ENCODE data around the gene ARMC2.
"Not testable (repeated sequence)": the region's sequence is repeated elsewhere in the genome, so short reads cannot be mapped to it uniquely, and the experiment has no call there.

Gene ARMC2

DNA sequence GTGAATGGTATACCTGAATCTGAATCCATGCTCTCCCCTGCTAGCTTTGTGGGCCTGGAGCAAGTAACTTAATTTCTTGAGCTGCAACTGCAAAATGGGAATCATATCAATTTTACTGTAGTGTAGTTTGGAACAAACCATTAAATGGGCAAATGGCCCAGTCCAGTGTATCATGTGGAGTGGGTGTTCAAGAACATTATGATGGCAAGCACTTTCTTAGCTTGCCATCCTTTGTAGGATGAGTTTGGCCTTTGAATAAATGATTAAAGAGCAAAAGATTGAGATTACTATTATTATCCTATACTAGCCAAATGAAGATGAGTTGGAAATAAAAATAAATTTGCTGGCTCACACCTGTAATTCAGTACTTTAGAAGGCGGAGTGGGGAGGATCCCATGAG is 126.0 kb downstream of the ARMC2 start:
- no peak overlapping the region for H3K4me2 ChIP-seq (ENCODE audit: low read depth, low read length, poor library complexity, severe bottlenecking)
- H3K9me2 ChIP-seq (replicated peaks; ENCODE audit: low read depth, low read length): no peaks in the 10 kb centered on the region
- H3K27me3 ChIP-seq (ENCODE audit: insufficient read depth, low read length, poor library complexity, severe bottlenecking): no peaks in the 10 kb centered on the region
- H3K36me3 ChIP-seq (ENCODE audit: insufficient read depth, low read length): no peaks in the 10 kb centered on the region
- H3F3A ChIP-seq (ENCODE audit: low read depth): no peaks in the 10 kb centered on the region
- no peak overlapping the region for H2AFZ ChIP-seq (ENCODE audit: low read length)
- H4K20me1 ChIP-seq (ENCODE audit: insufficient read depth, low read length, poor library complexity, severe bottlenecking): no peaks in the 10 kb centered on the region
- no peak overlapping the region for H3K9ac ChIP-seq (ENCODE audit: low read depth, low read length, poor library complexity, severe bottlenecking)
- no peak for TF ChIP-seq EZH2phosphoT487 (IDR thresholded peaks at IDR 0.05; ENCODE audit: borderline replicate concordance)
- TF ChIP-seq, protein P1, sequence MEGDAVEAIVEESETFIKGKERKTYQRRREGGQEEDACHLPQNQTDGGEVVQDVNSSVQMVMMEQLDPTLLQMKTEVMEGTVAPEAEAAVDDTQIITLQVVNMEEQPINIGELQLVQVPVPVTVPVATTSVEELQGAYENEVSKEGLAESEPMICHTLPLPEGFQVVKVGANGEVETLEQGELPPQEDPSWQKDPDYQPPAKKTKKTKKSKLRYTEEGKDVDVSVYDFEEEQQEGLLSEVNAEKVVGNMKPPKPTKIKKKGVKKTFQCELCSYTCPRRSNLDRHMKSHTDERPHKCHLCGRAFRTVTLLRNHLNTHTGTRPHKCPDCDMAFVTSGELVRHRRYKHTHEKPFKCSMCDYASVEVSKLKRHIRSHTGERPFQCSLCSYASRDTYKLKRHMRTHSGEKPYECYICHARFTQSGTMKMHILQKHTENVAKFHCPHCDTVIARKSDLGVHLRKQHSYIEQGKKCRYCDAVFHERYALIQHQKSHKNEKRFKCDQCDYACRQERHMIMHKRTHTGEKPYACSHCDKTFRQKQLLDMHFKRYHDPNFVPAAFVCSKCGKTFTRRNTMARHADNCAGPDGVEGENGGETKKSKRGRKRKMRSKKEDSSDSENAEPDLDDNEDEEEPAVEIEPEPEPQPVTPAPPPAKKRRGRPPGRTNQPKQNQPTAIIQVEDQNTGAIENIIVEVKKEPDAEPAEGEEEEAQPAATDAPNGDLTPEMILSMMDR (conservative IDR thresholded peaks at IDR 0.05; ENCODE audit: low read length): no peak
- peaks cover 7% of the 10 kb centered on the region for H3K4me1 ChIP-seq (ENCODE audit: insufficient read depth, low read length, poor library complexity, severe bottlenecking)
- H3K4me3 ChIP-seq (ENCODE audit: low read length, poor library complexity, severe bottlenecking): no peak overlapping the region
- H3K79me2 ChIP-seq (ENCODE audit: insufficient read depth, low read length): no peaks in the 10 kb centered on the region
- H3K9me3 ChIP-seq (ENCODE audit: insufficient read depth, low read depth, low read length): no peaks in the 10 kb centered on the region

DNA sequence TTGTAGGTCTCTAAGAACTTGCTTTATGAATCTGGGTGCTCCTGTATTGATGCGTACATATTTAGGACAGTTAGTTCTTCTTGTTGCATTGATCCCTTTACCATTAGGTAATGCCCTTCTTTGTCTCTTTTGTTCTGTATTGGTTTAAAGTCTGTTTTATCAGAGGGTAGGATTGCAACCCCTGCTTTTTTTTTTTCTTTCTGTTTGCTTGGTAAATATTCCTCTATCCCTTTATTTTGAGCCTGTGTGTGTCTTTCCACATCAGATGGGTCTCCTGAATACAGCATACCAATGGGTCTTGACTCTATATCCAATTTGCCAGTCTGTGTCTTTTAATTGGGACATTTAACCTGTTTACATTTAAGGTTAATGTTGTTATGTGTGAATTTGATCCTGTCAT is 130.4 kb downstream of the ARMC2 start:
- not testable (repeated sequence) for H3K36me3 ChIP-seq (ENCODE audit: insufficient read depth, low read length); H4K20me1 ChIP-seq (ENCODE audit: insufficient read depth, low read length, poor library complexity, severe bottlenecking); H3K9me2 ChIP-seq (replicated peaks; ENCODE audit: low read depth, low read length); H3K9me3 ChIP-seq (ENCODE audit: insufficient read depth, low read depth, low read length); H3K79me2 ChIP-seq (ENCODE audit: insufficient read depth, low read length); H2AFZ ChIP-seq (ENCODE audit: low read length); H3K27me3 ChIP-seq (ENCODE audit: insufficient read depth, low read length, poor library complexity, severe bottlenecking); H3K4me3 ChIP-seq (ENCODE audit: low read length, poor library complexity, severe bottlenecking); H3K4me1 ChIP-seq (ENCODE audit: insufficient read depth, low read length, poor library complexity, severe bottlenecking); H3F3A ChIP-seq (ENCODE audit: low read depth); H3K9ac ChIP-seq (ENCODE audit: low read depth, low read length, poor library complexity, severe bottlenecking); H3K4me2 ChIP-seq (ENCODE audit: low read depth, low read length, poor library complexity, severe bottlenecking)

DNA sequence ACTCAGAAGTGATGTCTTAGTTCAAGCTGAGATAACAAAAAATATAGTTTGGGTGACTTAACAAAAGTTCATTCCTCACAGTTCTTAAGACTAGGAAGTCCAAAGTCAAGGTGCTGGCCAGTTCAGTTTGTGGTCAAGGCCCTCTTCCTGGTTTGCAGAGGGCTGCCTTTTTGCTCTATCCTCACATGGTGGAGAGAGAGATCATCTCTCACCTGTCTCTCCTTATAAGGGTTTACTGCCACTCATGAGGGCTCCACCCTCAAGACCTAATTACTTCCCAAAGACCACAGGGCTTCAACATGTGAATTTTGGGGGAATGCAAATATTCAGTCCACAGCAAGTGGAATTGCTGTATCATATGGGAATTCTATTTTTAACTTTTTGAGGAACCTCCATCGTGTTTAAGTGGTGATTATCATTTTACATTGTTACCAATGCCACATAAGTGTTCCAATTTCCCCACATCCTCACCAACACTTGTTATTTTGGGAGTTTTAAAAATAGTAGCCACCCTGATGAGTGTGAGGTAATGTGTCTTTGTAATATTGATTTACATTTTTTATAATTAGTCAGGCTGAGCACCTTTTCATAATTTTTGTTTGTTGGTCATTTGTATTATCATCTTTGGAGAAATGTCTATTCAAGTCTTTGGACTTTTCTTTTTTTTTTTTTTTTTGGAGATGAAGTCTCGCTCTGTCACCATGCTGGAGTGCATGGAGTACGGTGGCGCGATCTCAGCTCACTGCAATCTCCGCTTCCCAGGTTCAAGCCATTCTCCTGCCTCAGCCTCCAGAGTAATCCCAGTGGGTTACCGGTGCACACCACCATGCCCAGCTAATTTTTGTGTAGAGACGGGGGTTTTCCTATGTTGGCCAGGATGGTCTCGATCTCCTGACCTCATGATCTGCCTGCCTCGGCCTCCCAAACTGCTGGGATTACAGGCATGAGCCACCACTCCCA is 134.2 kb downstream of the ARMC2 start:
- no peak overlapping the region for H3K9ac ChIP-seq (ENCODE audit: low read depth, low read length, poor library complexity, severe bottlenecking)
- peaks cover 3% of the 10 kb centered on the region; the same call in 1 of the 2 replicates for H3K9me3 ChIP-seq (ENCODE audit: insufficient read depth, low read depth, low read length)
- no peak overlapping the region for H2AFZ ChIP-seq (ENCODE audit: low read length)
- H3K4me2 ChIP-seq (ENCODE audit: low read depth, low read length, poor library complexity, severe bottlenecking): no peak overlapping the region
- H3K36me3 ChIP-seq (ENCODE audit: insufficient read depth, low read length): peaks cover 5% of the 10 kb centered on the region; the same call in 1 of the 2 replicates
- H3K4me1 ChIP-seq (ENCODE audit: insufficient read depth, low read length, poor library complexity, severe bottlenecking): peaks cover 14% of the 10 kb centered on the region
- no peak overlapping the region for H3K4me3 ChIP-seq (ENCODE audit: low read length, poor library complexity, severe bottlenecking)
- no peaks in the 10 kb centered on the region for H3K79me2 ChIP-seq (ENCODE audit: insufficient read depth, low read length)
- H3K9me2 ChIP-seq (replicated peaks; ENCODE audit: low read depth, low read length): no peaks in the 10 kb centered on the region
- no peaks in the 10 kb centered on the region for H3K27me3 ChIP-seq (ENCODE audit: insufficient read depth, low read length, poor library complexity, severe bottlenecking)
- no peaks in the 10 kb centered on the region; the same call in 1 of the 2 replicates for H3F3A ChIP-seq (ENCODE audit: low read depth)
- H4K20me1 ChIP-seq (ENCODE audit: insufficient read depth, low read length, poor library complexity, severe bottlenecking): no peaks in the 10 kb centered on the region
- TF ChIP-seq, protein P1 (conservative IDR thresholded peaks at IDR 0.05; ENCODE audit: low read length): no peak
- no peak for TF ChIP-seq EZH2phosphoT487 (IDR thresholded peaks at IDR 0.05; ENCODE audit: borderline replicate concordance)
